K562 (cell line): ENCODE measurements around the gene CCDC196. TPM values are rescaled to one million over a fixed set of nuclear protein-coding genes. Genes with fewer than 3 reads are reported as not detected.

ENCODE experiments used
- ATAC-seq: fragments of 200-7000 bp; cut with Tn5 transposase; 3 replicates; pipeline ENCODE4 v1.9.1; 2020; ENCODE audit warnings: moderate library complexity
- BruUV-seq: library from RNA; stranded (reverse); fragments of 400-500 nt; replicated peaks from 2 replicates; lab custom pipeline; 2021; lab: Mats Ljungman, UMichigan
- CTCF ChIA-PET: fragments of 300-600 bp; formaldehyde crosslinking; extraction: SDS; loops from one replicate; lab custom pipeline; 2021; ENCODE audit warnings: low intra/inter-chr PET ratio; lab: Yijun Ruan, JAX
- POLR2A ChIA-PET: fragments of 300-600, 350-650 bp; sonication (Branson Sonifier 250); formaldehyde crosslinking; extraction: SDS; loops from one replicate; lab custom pipeline; 2021; ENCODE audit warnings: antibody characterized with exemption, inconsistent platforms; lab: Yijun Ruan, JAX
- DNase-seq, 4 experiments: peaks; one replicate each; pipeline versions ENCODE4 v3.0.0 to v3.0.0-alpha.2; 2011 to 2018; ENCODE audit warnings: low spot score in 3 of 4, mixed read lengths in 3 of 4; ENCODE audit errors: extremely low read depth in 1 of 4
- FAIRE-seq: peaks from 2 replicates; lab custom pipeline; 2011; peaks lifted over from hg19 to GRCh38; lab: Jason Lieb, UNC
- H2AFZ ChIP-seq: 2 replicates; pipeline ENCODE4 v1.6.0; 2011; ENCODE audit warnings: low read depth, low read length, control low read depth, inconsistent platforms
- H3K27ac ChIP-seq: fragments of 200-600 bp; 3 replicates; pipeline ENCODE4 v1.8.0; 2011; ENCODE audit warnings: low read depth, mild to moderate bottlenecking, control low read depth, inconsistent platforms, low read length, moderate library complexity, mixed read lengths; ENCODE audit errors: extremely low read depth
- H3K27me3 ChIP-seq, 2 experiments: fragments of 300-600 bp in 1 of 2; 2 replicates in 1 of 2; 3 replicates in 1 of 2; pipeline versions ENCODE4 v1.6.0 to v1.8.0; 2011; ENCODE audit warnings: inconsistent platforms in 2 of 2, low read length in 2 of 2, mild to moderate bottlenecking in 1 of 2, mixed read lengths in 1 of 2, moderate library complexity in 1 of 2; ENCODE audit not compliant: control insufficient read depth in 2 of 2, insufficient read depth in 2 of 2
- H3K36me3 ChIP-seq: fragments of 300-600 bp; 3 replicates; pipeline ENCODE4 v1.8.0; 2011; ENCODE audit warnings: mild to moderate bottlenecking, low read length, inconsistent platforms; ENCODE audit not compliant: control insufficient read depth, insufficient read depth
- H3K4me1 ChIP-seq, 2 experiments: fragments of 200-600 bp in 1 of 2; replicated peaks in 1 of 2; 2 replicates in 1 of 2; 3 replicates in 1 of 2; pipeline versions ENCODE4 v1.5.1 to v1.8.0; 2011; ENCODE audit warnings: inconsistent platforms in 2 of 2, low read length in 2 of 2, mild to moderate bottlenecking in 1 of 2, mixed read lengths in 1 of 2, moderate library complexity in 1 of 2; ENCODE audit not compliant: control insufficient read depth in 2 of 2, insufficient read depth in 2 of 2
- H3K4me2 ChIP-seq: 2 replicates; pipeline ENCODE4 v1.6.1; 2011; ENCODE audit warnings: low read length, control low read depth, inconsistent platforms, mixed read lengths; ENCODE audit not compliant: insufficient read depth
- H3K4me3 ChIP-seq: fragments of 200-600 bp; sonication (generic), shearing (Covaris generic); 2 replicates; pipeline ENCODE4 v1.5.1; 2016; ENCODE audit warnings: control low read depth, inconsistent platforms
- H3K79me2 ChIP-seq: fragments of 200-600 bp; 3 replicates; pipeline ENCODE4 v1.8.0; 2011; ENCODE audit warnings: low read length, inconsistent platforms; ENCODE audit not compliant: control insufficient read depth, insufficient read depth
- H3K9ac ChIP-seq, 2 experiments: 2 replicates each; pipeline versions ENCODE4 v1.6.0 to v1.6.1; 2011; ENCODE audit warnings: low read depth in 2 of 2, low read length in 2 of 2, control low read depth in 1 of 2, inconsistent platforms in 1 of 2, mild to moderate bottlenecking in 1 of 2, mixed read lengths in 1 of 2; ENCODE audit not compliant: insufficient read depth in 1 of 2
- H3K9me1 ChIP-seq: one replicate; pipeline ENCODE4 v1.6.0; 2011; ENCODE audit warnings: inconsistent platforms, mild to moderate bottlenecking, low read length, moderate library complexity; ENCODE audit not compliant: control insufficient read depth, insufficient read depth
- H3K9me3 ChIP-seq: replicated peaks from 2 replicates; pipeline ENCODE4 v1.5.1; 2011; ENCODE audit warnings: low read depth, low read length, inconsistent platforms; ENCODE audit not compliant: control insufficient read depth, insufficient read depth
- H4K20me1 ChIP-seq: replicated peaks from 2 replicates; pipeline ENCODE4 v1.6.1; 2011; ENCODE audit warnings: low read length, inconsistent platforms, mixed read lengths; ENCODE audit not compliant: control insufficient read depth, insufficient read depth
- CBFA2T2 ChIP-seq: fragments of 450-650 bp; conservative IDR thresholded peaks from 2 replicates; pipeline ENCODE4 v1.6.1; 2017; ENCODE audit warnings: mild to moderate bottlenecking
- CCNT2 ChIP-seq: IDR thresholded peaks from 2 replicates; pipeline ENCODE4 v1.6.1; 2011; ENCODE audit warnings: borderline replicate concordance, low read depth, mild to moderate bottlenecking, moderate library complexity, mixed read lengths, low read length; ENCODE audit not compliant: insufficient read length; ENCODE audit errors: extremely low read depth
- CTCF ChIP-seq, 3 experiments: IDR thresholded peaks in 2 of 3; conservative IDR thresholded peaks in 1 of 3; 2 replicates each; pipeline ENCODE4 v1.5.1; 2011 to 2012; ENCODE audit warnings: low read length in 3 of 3, mild to moderate bottlenecking in 3 of 3, control low read depth in 2 of 3, improper control_type of control experiment in 1 of 3, inconsistent platforms in 1 of 3, low read depth in 1 of 3, mixed read lengths in 1 of 3, moderate library complexity in 1 of 3; ENCODE audit not compliant: insufficient read depth in 2 of 3
- FOXK1 ChIP-seq: sonication (generic); formaldehyde crosslinking; IDR thresholded peaks from 2 replicates; pipeline ENCODE4 v1.8.0; 2022; ENCODE audit warnings: missing genetic modification reagents, mild to moderate bottlenecking, borderline replicate concordance
- FOXP1 ChIP-seq: sonication (generic); formaldehyde crosslinking; IDR thresholded peaks from 2 replicates; pipeline ENCODE4 v1.8.0; 2022; ENCODE audit warnings: mild to moderate bottlenecking, missing genetic modification reagents
- GMEB1 ChIP-seq: fragments of 250-450 bp; sonication (Bioruptor Pico); IDR thresholded peaks from 2 replicates; pipeline ENCODE4 v1.4.0; 2020; ENCODE audit warnings: mild to moderate bottlenecking
- IRF2 ChIP-seq: sonication (generic); formaldehyde crosslinking; IDR thresholded peaks from 2 replicates; pipeline ENCODE4 v1.8.1; 2022; ENCODE audit warnings: mild to moderate bottlenecking, missing genetic modification reagents
- JUNB ChIP-seq: fragments of 450-650 bp; formaldehyde crosslinking; conservative IDR thresholded peaks from 2 replicates; pipeline ENCODE4 v1.4.0; 2020; ENCODE audit warnings: mild to moderate bottlenecking
- MEF2D ChIP-seq: conservative IDR thresholded peaks from 2 replicates; pipeline ENCODE4 v1.6.1; 2016; ENCODE audit warnings: low read depth, missing genetic modification characterization, missing compliant biosample characterization
- MTA1 ChIP-seq: fragments of 450-650 bp; IDR thresholded peaks from 2 replicates; pipeline ENCODE4 v1.6.1; 2017; ENCODE audit warnings: borderline replicate concordance
- NR1H2 ChIP-seq: sonication (generic); formaldehyde crosslinking; IDR thresholded peaks from 2 replicates; pipeline ENCODE4 v1.4.0; 2020; ENCODE audit warnings: mild to moderate bottlenecking, missing genetic modification reagents
- SAFB ChIP-seq: fragments of 200-400 bp; formaldehyde crosslinking; IDR thresholded peaks from 2 replicates; pipeline ENCODE4 v1.6.1; 2017; ENCODE audit warnings: low read depth, low read length, borderline replicate concordance
- SMAD2 ChIP-seq: fragments of 150-350 bp; IDR thresholded peaks from 2 replicates; pipeline ENCODE4 v1.6.1; 2014; ENCODE audit warnings: low read depth, mild to moderate bottlenecking, low read length
- TCF3 ChIP-seq: sonication (generic); formaldehyde crosslinking; IDR thresholded peaks from 2 replicates; pipeline ENCODE4 v1.4.0; 2020; ENCODE audit warnings: mild to moderate bottlenecking, missing genetic modification reagents
- TFAM ChIP-seq: fragments of 250-450 bp; sonication (Bioruptor Pico); conservative IDR thresholded peaks from 2 replicates; pipeline ENCODE4 v1.5.0; 2021; ENCODE audit warnings: mild to moderate bottlenecking, moderate library complexity
- THRAP3 ChIP-seq: fragments of 450-650 bp; IDR thresholded peaks from 2 replicates; pipeline ENCODE4 v1.6.1; 2016; ENCODE audit warnings: mild to moderate bottlenecking, inconsistent platforms, borderline replicate concordance
- ZBTB1 ChIP-seq: sonication (generic); formaldehyde crosslinking; IDR thresholded peaks from 2 replicates; pipeline ENCODE4 v1.8.1; 2023; ENCODE audit warnings: missing genetic modification reagents, low read depth, mild to moderate bottlenecking, borderline replicate concordance
- ZNF324 ChIP-seq: fragments of 250-450 bp; sonication (Bioruptor Pico); IDR thresholded peaks from 2 replicates; pipeline ENCODE4 v1.4.0; 2020; ENCODE audit warnings: mild to moderate bottlenecking
- WGBS: fragments of 100-300 bp; shearing (Covaris generic); methylation state at CpG from one replicate; pipeline ENCODE4 v1.1.6; 2016; ENCODE audit warnings: low coverage, mixed read lengths; ENCODE audit not compliant: insufficient coverage; ENCODE audit errors: missing lambda C conversion rate; 5-methylcytosine and 5-hydroxymethylcytosine counted together
- in situ Hi-C: fragments of 300-500 bp; cut with MboI; formaldehyde crosslinking; loops from 4 replicates; pipeline ENCODE4 v1.15.0; 2018; ENCODE audit warnings: inconsistent platforms, mixed read lengths
- intact Hi-C: fragments of 100-400 bp; cut with micrococcal nuclease; formaldehyde crosslinking; loops from 2 replicates; pipeline ENCODE4 v1.14.2; 2022
- polyA plus RNA-seq, 8 experiments: library from polyadenylated mRNA; depleted of rRNA in 4 of 8; stranded (reverse) in 5 of 8; unstranded in 3 of 8; fragments of >200 nt; fragmentation: Nextera tagmentation in 2 of 8; fragmentation: Illumina TruSeq in 1 of 8; extraction: Ambion mirVana in 2 of 8; extraction: Trizol in 1 of 8; gene quantifications; 2 replicates each; pipeline versions ENCODE4 v1.2.1 to v1.2.3, GENCODE V29; 2011 to 2014; ENCODE audit warnings: inconsistent platforms in 1 of 8, missing spikeins in 1 of 8
- total RNA-seq, 7 experiments: library from RNA; depleted of rRNA in 6 of 7; stranded (reverse); fragments of >200 nt in 6 of 7; fragmentation: Illumina TruSeq in 2 of 7; extraction: Trizol in 2 of 7; gene quantifications; 2 replicates each; pipeline versions ENCODE4 v1.2.1 to v1.2.3, GENCODE V29; 2011 to 2021; ENCODE audit warnings: low replicate concordance in 1 of 7

The CCDC196 gene
- total and polyA plus RNA-seq, 9 of the 15 experiments (the other 6 are each of a cell fraction or from before 2014, with no cell fraction given): not detected

GRCh38 chr14:66459603-66460002 lies 26.6 kb upstream of the CCDC196 start (continued):
- TF ChIP-seq CCNT2: no peak

GRCh38 chr14:66464261-66464660 lies 21.9 kb upstream of the CCDC196 start:
- 33% methylated on average over 3 of the region's 3 CpGs for WGBS
- H2AFZ ChIP-seq: no peak overlapping the region
- FAIRE-seq: no peak

More at GRCh38 chr14:66464261-66464660, 21.9 kb upstream of the CCDC196 start:
- no peaks in the 10 kb centered on the region for H4K20me1 ChIP-seq
- BruUV-seq: no TSS peak
- no peaks in the 10 kb centered on the region for H3K9me1 ChIP-seq
- H3K27ac ChIP-seq: no peak overlapping the region
- ATAC-seq (no peak), DNase-seq (no peak)
- H3K9ac ChIP-seq: no peak overlapping the region
- CTCF ChIA-PET: no interaction called here
- no peaks in the 10 kb centered on the region for H3K79me2 ChIP-seq
- H3K27me3 ChIP-seq: no peaks in the 10 kb centered on the region
- H3K4me1 ChIP-seq: no peaks in the 10 kb centered on the region
- no peaks in the 10 kb centered on the region for H3K9me3 ChIP-seq
- POLR2A ChIA-PET: no interaction called here
- intact Hi-C loops: no loop called here
- no peaks in the 10 kb centered on the region for H3K36me3 ChIP-seq
- in situ Hi-C loops: no loop called here
- TF ChIP-seq CBFA2T2 (no peak), MTA1 (no peak), GMEB1 (CRISPR knock-in tag) (no peak), NR1H2 (no peak), THRAP3 (no peak), JUNB (CRISPR knock-in tag) (no peak), TCF3 (CRISPR knock-in tag) (no peak), IRF2 (CRISPR knock-in tag) (no peak), FOXK1 (CRISPR knock-in tag) (no peak), MEF2D (tag) (no peak), ZBTB1 (no peak), CTCF (IDR thresholded peaks at IDR 0.05 in 2 of 3, conservative IDR thresholded peaks at IDR 0.05 in 1 of 3; ENCODE audit: insufficient read depth in 2 of 3, low read depth in 1 of 3, low read length in 3 of 3) (no peak), ZNF324 (no peak), TFAM (CRISPR knock-in tag) (no peak), FOXP1 (CRISPR knock-in tag) (no peak), SMAD2 (no peak), SAFB (no peak)
- no peak overlapping the region for H3K4me2 ChIP-seq
- H3K4me3 ChIP-seq: no peak overlapping the region
